ENCODE results near the gene TMEM117. TPM values are rescaled to one million over a fixed set of nuclear protein-coding genes. Genes with fewer than 3 reads are reported as not detected.

Gene TMEM117
- total RNA-seq, 2 experiments from 2014 or later = 1.4 to 2.1 TPM

DNA sequence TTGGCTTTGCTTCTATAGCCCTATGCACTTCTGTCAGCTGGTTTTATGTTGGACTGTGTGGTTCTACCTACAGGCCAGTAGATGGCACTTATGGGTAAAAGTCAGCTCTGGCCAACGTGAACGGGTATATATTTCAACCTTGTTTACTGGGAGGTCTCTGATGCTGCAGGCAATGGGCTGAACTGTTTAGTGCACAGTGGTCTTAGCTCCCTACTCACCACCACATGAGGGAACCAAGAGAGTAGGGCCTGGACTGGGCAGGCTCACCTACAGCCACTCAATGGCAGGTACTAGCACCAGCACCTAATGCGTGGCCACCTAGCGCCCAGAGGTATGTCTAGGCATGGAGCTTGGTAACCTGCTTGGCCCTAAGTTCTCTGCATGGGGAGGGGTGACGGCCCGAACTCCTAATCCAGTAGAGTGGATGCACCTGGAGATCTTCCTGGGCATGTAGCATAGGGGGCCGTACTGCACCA lies 481.8 kb downstream of the TMEM117 start:
- H3K27me3 Mint-ChIP-seq (ENCODE audit: low read depth) = no peaks in the 10 kb centered on the region
- intact Hi-C loops (cut with micrococcal nuclease) = loop anchor here (1.0 to 5.0 kb wide), 3 partner anchors 360 to 614 kb away; no protein-coding TSS in a partner anchor
- H3K4me1 Mint-ChIP-seq (ENCODE audit: low read depth) = no peaks in the 10 kb centered on the region

DNA sequence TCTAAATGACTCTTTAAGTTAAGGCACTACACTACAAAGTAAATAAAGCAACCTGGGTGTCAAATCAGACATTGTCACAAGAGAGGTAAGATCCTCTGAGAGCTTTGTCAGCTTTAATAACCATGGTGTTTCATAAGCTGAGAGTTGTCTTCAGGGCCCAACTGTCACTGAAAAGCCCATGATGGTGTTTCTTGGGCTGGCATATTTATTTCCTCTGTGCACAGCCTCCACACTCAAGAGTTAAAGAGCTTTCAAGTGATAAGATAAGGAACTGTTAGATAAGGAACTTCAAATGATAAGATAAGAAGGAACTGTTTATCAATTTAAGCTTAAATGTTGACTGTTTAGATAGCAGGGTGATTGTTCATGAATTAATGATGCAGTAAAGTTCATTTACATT lies 495.4 kb downstream of the TMEM117 start:
- Mint-ChIP-seq H3K27ac (no peak overlapping the region), H3K27me3 (ENCODE audit: low read depth) (no peaks in the 10 kb centered on the region), H3K36me3 (ENCODE audit: low read depth) (peaks cover 2% of the 10 kb centered on the region), H3K9me3 (peaks cover 4% of the 10 kb centered on the region), H3K4me1 (ENCODE audit: low read depth) (no peaks in the 10 kb centered on the region), H3K4me3 (no peak overlapping the region)
- DNase-seq = no peak
- CTCF ChIA-PET = interaction anchor here (0.6 to 0.8 kb wide), 2 partner anchors 29 to 480 kb away, joined by 3 read pairs; no protein-coding TSS in a partner anchor
- intact Hi-C loops (cut with micrococcal nuclease) = loop anchor here (10.0 kb wide), 1 partner anchor 316 kb away; no protein-coding TSS in a partner anchor

More for the DNA sequence above, 481.8 kb downstream of the TMEM117 start:
- H3K4me3 Mint-ChIP-seq = no peak overlapping the region
- no peak overlapping the region for H3K27ac Mint-ChIP-seq
- peaks cover 2% of the 10 kb centered on the region for H3K9me3 Mint-ChIP-seq
- DNase-seq = no peak
- peaks cover 2% of the 10 kb centered on the region for H3K36me3 Mint-ChIP-seq (ENCODE audit: low read depth)
- CTCF ChIA-PET = interaction anchor here (0.6 to 1.2 kb wide), 2 partner anchors 302 to 1369 kb away, joined by 3 read pairs; no protein-coding TSS in a partner anchor

- intact Hi-C loops (cut with micrococcal nuclease) = loop anchor here (10.0 kb wide), 1 partner anchor 320 kb away; no protein-coding TSS in a partner anchor
- CTCF ChIA-PET = no interaction called here
- no peak overlapping the region for H3K4me3 Mint-ChIP-seq
- H3K4me1 Mint-ChIP-seq (ENCODE audit: low read depth) = no peaks in the 10 kb centered on the region
- no peak overlapping the region for H3K27ac Mint-ChIP-seq
- no peaks in the 10 kb centered on the region for H3K27me3 Mint-ChIP-seq (ENCODE audit: low read depth)
- H3K9me3 Mint-ChIP-seq = peaks cover 4% of the 10 kb centered on the region
- no peak for DNase-seq
- H3K36me3 Mint-ChIP-seq (ENCODE audit: low read depth) = peaks cover 2% of the 10 kb centered on the region
Observed at GRCh38 chr12:44334347-44334746, 498.5 kb downstream of the TMEM117 start.

DNA sequence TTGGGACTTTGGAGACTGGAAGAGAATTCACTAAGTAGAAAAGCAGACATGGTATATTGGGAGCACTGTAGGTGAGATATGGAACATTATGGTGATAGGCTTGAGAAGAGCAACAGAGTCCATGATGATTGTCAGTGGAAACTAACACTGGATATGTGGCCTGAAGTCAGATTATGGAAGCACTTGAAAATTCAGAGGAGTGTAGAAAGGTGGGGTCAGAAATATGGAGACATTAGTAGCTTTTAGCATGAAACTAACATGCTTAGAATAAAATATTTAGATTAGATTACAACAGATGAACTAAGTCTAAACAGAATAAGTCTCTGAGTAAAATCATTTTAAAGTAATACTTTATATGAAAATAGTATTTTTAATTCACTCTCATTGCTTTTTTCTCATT lies 499.1 kb downstream of the TMEM117 start:
- CTCF ChIA-PET = no interaction called here
- intact Hi-C loops (cut with micrococcal nuclease) = loop anchor here (10.0 kb wide), 1 partner anchor 320 kb away; no protein-coding TSS in a partner anchor

DNA sequence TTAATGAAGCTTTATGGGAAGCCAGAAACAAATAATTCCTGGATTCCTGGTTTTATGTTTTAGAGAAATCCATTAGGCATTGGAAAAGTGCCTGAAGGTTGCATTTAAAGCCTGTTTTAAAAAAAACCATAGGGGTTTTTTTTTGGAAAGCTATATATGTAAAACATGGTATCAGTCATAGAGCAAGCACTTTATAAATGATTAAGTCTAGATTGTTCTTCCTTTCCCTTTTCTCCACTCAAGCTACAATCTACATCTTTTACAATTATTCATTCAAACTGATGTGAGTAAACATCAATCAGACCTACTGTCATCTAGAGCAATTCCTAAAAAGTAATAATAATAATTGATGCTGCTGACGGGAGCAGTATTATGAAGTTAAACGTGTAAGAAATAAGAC lies 500.7 kb downstream of the TMEM117 start:
- H3K4me3 Mint-ChIP-seq = no peak overlapping the region
- no peaks in the 10 kb centered on the region for H3K4me1 Mint-ChIP-seq (ENCODE audit: low read depth)
- peaks cover 4% of the 10 kb centered on the region for H3K9me3 Mint-ChIP-seq
- intact Hi-C loops (cut with micrococcal nuclease) = loop anchor here (10.0 kb wide), 1 partner anchor 322 kb away; no protein-coding TSS in a partner anchor
- H3K27me3 Mint-ChIP-seq (ENCODE audit: low read depth) = no peaks in the 10 kb centered on the region
- no peak for DNase-seq
- CTCF ChIA-PET = interaction anchor here (0.6 kb wide), 1 partner anchor 26 kb away, joined by 6 read pairs; no protein-coding TSS in a partner anchor
- no peak overlapping the region for H3K27ac Mint-ChIP-seq
- H3K36me3 Mint-ChIP-seq (ENCODE audit: low read depth) = peaks cover 2% of the 10 kb centered on the region

More for the DNA sequence above, 499.1 kb downstream of the TMEM117 start:
- Mint-ChIP-seq H3K36me3 (ENCODE audit: low read depth) (peaks cover 2% of the 10 kb centered on the region), H3K27me3 (ENCODE audit: low read depth) (no peaks in the 10 kb centered on the region), H3K4me1 (ENCODE audit: low read depth) (no peaks in the 10 kb centered on the region), H3K4me3 (no peak overlapping the region), H3K9me3 (peaks cover 4% of the 10 kb centered on the region), H3K27ac (no peak overlapping the region)
- no peak for DNase-seq

DNA sequence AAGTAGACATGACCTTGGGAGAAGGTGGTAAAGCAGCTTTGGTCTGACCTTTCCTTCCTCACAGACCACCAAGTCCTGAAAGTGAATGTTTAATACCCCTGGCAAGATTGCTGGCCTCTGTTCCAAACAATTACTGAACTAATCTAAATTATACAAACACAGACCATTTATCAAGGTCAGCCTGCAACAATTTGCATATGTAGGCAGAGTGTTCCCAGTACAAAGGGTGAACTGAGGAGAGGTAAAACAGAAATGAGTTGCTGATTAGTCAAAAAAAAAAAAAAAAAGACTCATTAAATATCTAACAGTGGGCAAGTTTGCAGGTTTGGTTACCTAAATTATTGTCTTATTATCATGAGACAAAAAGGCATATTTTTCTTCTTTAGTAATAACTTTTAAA lies 506.5 kb downstream of the TMEM117 start:
- Mint-ChIP-seq H3K27ac (no peak overlapping the region), H3K4me1 (ENCODE audit: low read depth) (no peaks in the 10 kb centered on the region), H3K36me3 (ENCODE audit: low read depth) (no peaks in the 10 kb centered on the region), H3K9me3 (no peaks in the 10 kb centered on the region), H3K27me3 (ENCODE audit: low read depth) (no peaks in the 10 kb centered on the region), H3K4me3 (no peak overlapping the region)
- CTCF ChIA-PET = interaction anchor here (0.7 kb wide), 1 partner anchor 137 kb away, joined by 4 read pairs; no protein-coding TSS in a partner anchor
- no peak for DNase-seq
- intact Hi-C loops (cut with micrococcal nuclease) = no loop called here

DNA sequence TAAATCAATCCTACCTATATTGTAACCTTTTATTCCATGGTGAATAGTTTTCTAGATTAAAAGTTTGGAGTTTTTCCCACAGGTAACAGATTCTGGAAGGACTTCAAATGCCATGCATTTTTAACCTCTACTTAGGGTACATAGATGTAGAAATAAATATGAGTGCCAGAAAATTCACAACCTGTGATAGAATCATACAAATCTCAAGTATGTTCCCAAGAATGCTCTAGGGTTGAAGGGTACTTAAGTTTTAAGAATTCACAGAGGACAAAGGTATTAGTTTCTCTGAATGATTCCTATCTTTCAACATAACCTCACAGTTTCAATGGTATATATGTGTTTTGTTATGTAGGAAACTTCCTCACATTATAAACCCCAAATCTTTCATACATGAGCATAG lies 511.3 kb downstream of the TMEM117 start:
- no peak overlapping the region for H3K4me3 Mint-ChIP-seq
- DNase-seq = no peak
- intact Hi-C loops (cut with micrococcal nuclease) = no loop called here
- H3K9me3 Mint-ChIP-seq = no peaks in the 10 kb centered on the region
- no peak overlapping the region for H3K27ac Mint-ChIP-seq
- H3K4me1 Mint-ChIP-seq (ENCODE audit: low read depth) = no peaks in the 10 kb centered on the region
- no peaks in the 10 kb centered on the region for H3K27me3 Mint-ChIP-seq (ENCODE audit: low read depth)
- CTCF ChIA-PET = no interaction called here
- no peaks in the 10 kb centered on the region for H3K36me3 Mint-ChIP-seq (ENCODE audit: low read depth)

DNA sequence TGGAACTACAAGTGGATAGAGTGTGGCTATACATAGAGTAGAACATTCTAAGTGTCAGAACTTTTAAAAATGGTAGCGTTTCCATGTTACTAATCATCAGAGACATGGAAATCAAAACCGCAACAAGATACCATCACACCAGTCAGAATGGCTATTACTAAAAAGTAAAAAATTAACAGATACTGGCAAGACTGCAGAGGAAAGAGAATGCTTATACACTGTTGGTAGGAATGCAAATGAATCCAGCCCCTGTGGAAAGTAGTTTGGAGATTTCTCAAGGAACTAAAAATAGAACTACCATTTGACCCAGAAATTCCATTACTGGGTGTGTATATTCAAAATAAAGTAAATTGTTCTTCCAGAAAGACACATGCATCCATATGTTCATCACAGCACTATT lies 521.6 kb downstream of the TMEM117 start:
- H3K27me3 Mint-ChIP-seq (ENCODE audit: low read depth) = no peaks in the 10 kb centered on the region
- intact Hi-C loops (cut with micrococcal nuclease) = no loop called here
- H3K36me3 Mint-ChIP-seq (ENCODE audit: low read depth) = no peaks in the 10 kb centered on the region
- no peak overlapping the region for H3K27ac Mint-ChIP-seq
- CTCF ChIA-PET = no interaction called here
- H3K9me3 Mint-ChIP-seq = no peaks in the 10 kb centered on the region
- DNase-seq = no peak
- H3K4me1 Mint-ChIP-seq (ENCODE audit: low read depth) = no peaks in the 10 kb centered on the region
- H3K4me3 Mint-ChIP-seq = no peak overlapping the region

- no peaks in the 10 kb centered on the region for H3K36me3 Mint-ChIP-seq (ENCODE audit: low read depth)
- no peaks in the 10 kb centered on the region for H3K9me3 Mint-ChIP-seq
- CTCF ChIA-PET = no interaction called here
- intact Hi-C loops (cut with micrococcal nuclease) = no loop called here
- no peak overlapping the region for H3K4me3 Mint-ChIP-seq
- H3K27ac Mint-ChIP-seq = no peak overlapping the region
- H3K27me3 Mint-ChIP-seq (ENCODE audit: low read depth) = no peaks in the 10 kb centered on the region
- no peak for DNase-seq
- no peaks in the 10 kb centered on the region for H3K4me1 Mint-ChIP-seq (ENCODE audit: low read depth)
Observed at GRCh38 chr12:44358636-44359035, 522.8 kb downstream of the TMEM117 start.

DNA sequence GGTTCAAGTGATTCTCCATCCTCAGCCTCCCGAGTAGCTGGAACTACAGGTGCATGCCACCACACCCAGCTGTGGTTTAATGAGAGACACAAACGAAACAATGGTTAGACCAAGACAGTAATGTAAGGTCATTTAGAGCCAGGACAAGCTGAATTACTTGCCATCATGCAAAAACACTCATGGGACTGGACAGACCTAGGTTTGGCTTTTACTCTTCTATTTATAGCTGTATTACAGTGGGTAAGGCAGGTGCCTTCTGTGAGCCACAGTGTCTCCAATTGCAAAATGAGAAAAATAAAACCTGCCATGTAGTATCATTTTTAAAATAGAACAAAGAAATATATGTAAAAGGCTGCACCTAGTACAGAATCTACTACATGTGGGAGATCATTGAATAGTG lies 527.1 kb downstream of the TMEM117 start:
- no peak for DNase-seq
- H3K27me3 Mint-ChIP-seq (ENCODE audit: low read depth) = no peaks in the 10 kb centered on the region
- CTCF ChIA-PET = interaction anchor here (0.7 kb wide), 2 partner anchors 27 to 229 kb away, joined by 4 to 6 read pairs; no protein-coding TSS in a partner anchor
- H3K27ac Mint-ChIP-seq = no peak overlapping the region
- H3K4me1 Mint-ChIP-seq (ENCODE audit: low read depth) = no peaks in the 10 kb centered on the region
- no peaks in the 10 kb centered on the region for H3K36me3 Mint-ChIP-seq (ENCODE audit: low read depth)
- intact Hi-C loops (cut with micrococcal nuclease) = no loop called here
- H3K9me3 Mint-ChIP-seq = no peaks in the 10 kb centered on the region
- H3K4me3 Mint-ChIP-seq = no peak overlapping the region

DNA sequence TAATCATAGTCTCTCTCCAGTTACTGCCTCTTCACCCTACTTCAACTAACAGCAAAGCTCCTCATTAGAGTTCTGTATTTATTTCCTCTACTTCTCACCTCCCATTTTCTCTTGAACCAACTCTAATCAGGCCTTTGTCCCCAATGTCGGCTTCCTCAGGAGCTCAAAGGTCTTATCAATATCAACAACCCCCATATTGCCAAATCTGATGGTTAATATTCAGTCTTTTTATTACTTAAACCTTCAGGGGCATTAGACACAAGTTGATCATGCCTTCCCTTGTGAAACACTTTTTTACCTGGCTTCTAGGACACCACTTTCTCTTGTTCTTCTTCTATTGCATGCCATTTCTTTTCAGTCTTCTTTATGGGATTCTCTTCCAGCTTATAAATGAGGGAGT lies 531.3 kb downstream of the TMEM117 start:
- intact Hi-C loops (cut with micrococcal nuclease) = no loop called here
- Mint-ChIP-seq H3K27ac (no peak overlapping the region), H3K4me3 (no peak overlapping the region), H3K4me1 (ENCODE audit: low read depth) (no peaks in the 10 kb centered on the region), H3K9me3 (no peaks in the 10 kb centered on the region), H3K27me3 (ENCODE audit: low read depth) (no peaks in the 10 kb centered on the region), H3K36me3 (ENCODE audit: low read depth) (no peaks in the 10 kb centered on the region)
- CTCF ChIA-PET = no interaction called here
- no peak for DNase-seq

- Mint-ChIP-seq H3K36me3 (ENCODE audit: low read depth) (no peaks in the 10 kb centered on the region), H3K9me3 (no peaks in the 10 kb centered on the region), H3K27me3 (ENCODE audit: low read depth) (no peaks in the 10 kb centered on the region), H3K27ac (no peak overlapping the region), H3K4me3 (no peak overlapping the region), H3K4me1 (ENCODE audit: low read depth) (no peaks in the 10 kb centered on the region)
- CTCF ChIA-PET = no interaction called here
- intact Hi-C loops (cut with micrococcal nuclease) = no loop called here
- DNase-seq = no peak
Observed at GRCh38 chr12:44367916-44368315, 532.0 kb downstream of the TMEM117 start.

DNA sequence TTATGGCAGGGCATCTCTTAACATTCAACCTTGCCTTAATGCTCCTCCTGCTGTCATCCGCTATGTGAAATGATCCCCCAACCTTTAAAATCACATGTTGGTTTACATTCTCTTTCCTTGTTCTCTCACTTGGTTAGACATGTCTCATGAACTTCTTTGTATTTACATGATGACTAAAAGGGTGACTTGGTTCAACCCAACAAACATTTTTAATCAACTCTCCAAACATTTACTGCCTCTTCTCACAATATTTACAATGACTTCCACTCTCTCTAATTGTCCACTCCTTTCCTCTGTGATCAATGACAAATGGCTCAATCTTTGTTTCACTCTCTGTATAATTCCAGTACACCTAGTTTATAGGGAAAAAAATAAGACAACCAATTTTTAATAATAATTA lies 534.1 kb downstream of the TMEM117 start:
- Mint-ChIP-seq H3K9me3 (no peaks in the 10 kb centered on the region), H3K36me3 (ENCODE audit: low read depth) (no peaks in the 10 kb centered on the region), H3K4me3 (no peak overlapping the region), H3K4me1 (ENCODE audit: low read depth) (no peaks in the 10 kb centered on the region), H3K27ac (no peak overlapping the region), H3K27me3 (ENCODE audit: low read depth) (no peaks in the 10 kb centered on the region)
- CTCF ChIA-PET = no interaction called here
- DNase-seq = no peak
- intact Hi-C loops (cut with micrococcal nuclease) = no loop called here

Data from activated naive CD4-positive, alpha-beta T cell treated with anti-CD3 and anti-CD28 coated beads for 36 hours (primary cell).